Measurements from ENCODE around the gene DPYD. TPM values are rescaled to one million over a fixed set of nuclear protein-coding genes. Genes with fewer than 3 reads are reported as not detected.
A peak's percentile ranks its signal among the peaks of the same experiment; 100 is the strongest.

The DPYD gene
- total RNA-seq, 1 donor = 81.4 TPM

- H3K36me3 ChIP-seq (ENCODE audit: insufficient read depth, low read length) = no peaks in the 10 kb centered on the region
- no peak overlapping the region for H3K27ac ChIP-seq (ENCODE audit: low read depth, low read length)
- no peaks in the 10 kb centered on the region for H3K4me1 ChIP-seq (ENCODE audit: insufficient read depth, low read length)
- TF ChIP-seq, protein P1, sequence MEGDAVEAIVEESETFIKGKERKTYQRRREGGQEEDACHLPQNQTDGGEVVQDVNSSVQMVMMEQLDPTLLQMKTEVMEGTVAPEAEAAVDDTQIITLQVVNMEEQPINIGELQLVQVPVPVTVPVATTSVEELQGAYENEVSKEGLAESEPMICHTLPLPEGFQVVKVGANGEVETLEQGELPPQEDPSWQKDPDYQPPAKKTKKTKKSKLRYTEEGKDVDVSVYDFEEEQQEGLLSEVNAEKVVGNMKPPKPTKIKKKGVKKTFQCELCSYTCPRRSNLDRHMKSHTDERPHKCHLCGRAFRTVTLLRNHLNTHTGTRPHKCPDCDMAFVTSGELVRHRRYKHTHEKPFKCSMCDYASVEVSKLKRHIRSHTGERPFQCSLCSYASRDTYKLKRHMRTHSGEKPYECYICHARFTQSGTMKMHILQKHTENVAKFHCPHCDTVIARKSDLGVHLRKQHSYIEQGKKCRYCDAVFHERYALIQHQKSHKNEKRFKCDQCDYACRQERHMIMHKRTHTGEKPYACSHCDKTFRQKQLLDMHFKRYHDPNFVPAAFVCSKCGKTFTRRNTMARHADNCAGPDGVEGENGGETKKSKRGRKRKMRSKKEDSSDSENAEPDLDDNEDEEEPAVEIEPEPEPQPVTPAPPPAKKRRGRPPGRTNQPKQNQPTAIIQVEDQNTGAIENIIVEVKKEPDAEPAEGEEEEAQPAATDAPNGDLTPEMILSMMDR (IDR thresholded peaks at IDR 0.05; ENCODE audit: extremely low read depth, low read depth, low read length) = no peak
- H2AFZ ChIP-seq (ENCODE audit: low read length) = no peak overlapping the region
- no peaks in the 10 kb centered on the region for H3K27me3 ChIP-seq (ENCODE audit: insufficient read depth, low read length)
- H3K79me2 ChIP-seq (ENCODE audit: insufficient read depth, low read length) = no peaks in the 10 kb centered on the region
- no peak overlapping the region for H3K4me3 ChIP-seq (ENCODE audit: insufficient read depth, low read length)
- DNase-seq (ENCODE audit: insufficient read length, low spot score, missing footprints) = no peak
- H3K9me3 ChIP-seq (ENCODE audit: low read depth, low read length) = no peaks in the 10 kb centered on the region
- H3K4me2 ChIP-seq (ENCODE audit: insufficient read depth, low read length) = no peak overlapping the region
- no peaks in the 10 kb centered on the region for H4K20me1 ChIP-seq (ENCODE audit: insufficient read depth, low read length)
Observed at GRCh38 chr1:97297611-97298010, 623.2 kb downstream of the DPYD start.

DNA sequence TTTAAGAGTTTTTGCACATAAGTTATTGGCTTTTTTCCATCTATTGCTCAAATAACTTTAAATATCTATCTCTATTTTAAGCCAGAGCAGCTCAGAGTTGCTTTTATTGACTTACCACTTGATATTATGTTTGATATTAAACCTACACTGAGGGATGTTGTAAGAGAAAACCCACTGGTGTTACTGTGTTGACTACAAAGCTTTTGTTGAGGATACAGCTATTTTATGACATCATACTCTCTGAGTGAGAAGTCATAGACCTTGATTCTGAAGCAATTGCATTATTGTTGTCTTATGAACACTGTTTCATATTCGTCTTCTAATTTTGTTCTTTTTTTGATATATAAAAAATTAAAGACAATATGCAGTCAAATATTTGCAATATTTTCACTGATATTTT, 638.9 kb downstream of the DPYD start:
- no peak for DNase-seq (ENCODE audit: insufficient read length, low spot score, missing footprints)
- Histone ChIP-seq H3K36me3 (ENCODE audit: insufficient read depth, low read length) (no peaks in the 10 kb centered on the region), H2AFZ (ENCODE audit: low read length) (no peak overlapping the region), H3K27ac (ENCODE audit: low read depth, low read length) (no peak overlapping the region), H3K9me3 (ENCODE audit: low read depth, low read length) (no peaks in the 10 kb centered on the region), H4K20me1 (ENCODE audit: insufficient read depth, low read length) (no peaks in the 10 kb centered on the region), H3K27me3 (ENCODE audit: insufficient read depth, low read length) (no peaks in the 10 kb centered on the region), H3K4me2 (ENCODE audit: insufficient read depth, low read length) (no peak overlapping the region), H3K79me2 (ENCODE audit: insufficient read depth, low read length) (no peaks in the 10 kb centered on the region), H3K4me3 (ENCODE audit: insufficient read depth, low read length) (no peak overlapping the region), H3K4me1 (ENCODE audit: insufficient read depth, low read length) (peaks cover 7% of the 10 kb centered on the region)
- TF ChIP-seq, protein P1 (IDR thresholded peaks at IDR 0.05; ENCODE audit: extremely low read depth, low read depth, low read length) = no peak

- peak overlapping the region; percentile 41 for H3K27ac ChIP-seq (ENCODE audit: low read depth, low read length)
Observed at GRCh38 chr1:97277891-97278654, 642.8 kb downstream of the DPYD start.

More at GRCh38 chr1:97277891-97278654, 642.8 kb downstream of the DPYD start:
- no peaks in the 10 kb centered on the region for H4K20me1 ChIP-seq (ENCODE audit: insufficient read depth, low read length)
- H3K79me2 ChIP-seq (ENCODE audit: insufficient read depth, low read length) = no peaks in the 10 kb centered on the region
- TF ChIP-seq, protein P1 (IDR thresholded peaks at IDR 0.05; ENCODE audit: extremely low read depth, low read depth, low read length) = no peak
- no peak for DNase-seq (ENCODE audit: insufficient read length, low spot score, missing footprints)
- peaks cover 7% of the 10 kb centered on the region for H3K4me1 ChIP-seq (ENCODE audit: insufficient read depth, low read length)
- no peak overlapping the region for H3K4me2 ChIP-seq (ENCODE audit: insufficient read depth, low read length)
- no peaks in the 10 kb centered on the region for H3K27me3 ChIP-seq (ENCODE audit: insufficient read depth, low read length)
- no peaks in the 10 kb centered on the region for H3K36me3 ChIP-seq (ENCODE audit: insufficient read depth, low read length)
- no peak overlapping the region for H3K4me3 ChIP-seq (ENCODE audit: insufficient read depth, low read length)
- H2AFZ ChIP-seq (ENCODE audit: low read length) = no peak overlapping the region
- H3K9me3 ChIP-seq (ENCODE audit: low read depth, low read length) = no peaks in the 10 kb centered on the region
